A172 (cell line): ENCODE measurements around the gene LGALS7B. TPM values are rescaled to one million over a fixed set of nuclear protein-coding genes. Genes with fewer than 3 reads are reported as not detected.

Experiments
- total RNA-seq: library from RNA; depleted of rRNA; stranded (reverse); fragments of >200 nt; shearing (Covaris generic); gene quantifications from 2 replicates; pipeline ENCODE4 v1.2.3, GENCODE V29; 2014; rRNA removed

Gene LGALS7B
- total RNA-seq, 1 experiment from 2014 or later = not detected

Other genes starting within 250 kb of the LGALS7B start
- 0.72 and 1.4 TPM in 2 replicates for gene MAP4K1, start 171.2 kb upstream of the LGALS7B start, total RNA-seq
- 358 and 549 TPM in 2 replicates for gene EIF3K, start 170.0 kb upstream of the LGALS7B start, total RNA-seq
- 493 and 604 TPM in 2 replicates for gene ACTN4, start 141.6 kb upstream of the LGALS7B start, total RNA-seq
- gene CAPN12, start 44.7 kb upstream of the LGALS7B start, total RNA-seq = not detected in 2 replicates
- not detected in 2 replicates for gene LGALS7, start 15.7 kb upstream of the LGALS7B start, total RNA-seq
- gene LGALS4, start 23.7 kb downstream of the LGALS7B start, total RNA-seq = not detected in 2 replicates
- gene ECH1, start 42.6 kb downstream of the LGALS7B start, total RNA-seq = 37.1 and 39.7 TPM in 2 replicates
- 296 and 354 TPM in 2 replicates for gene HNRNPL, start 60.8 kb downstream of the LGALS7B start, total RNA-seq
- gene RINL, start 89.1 kb downstream of the LGALS7B start, total RNA-seq = 3.9 and 5.7 TPM in 2 replicates
- gene SIRT2, start 110.4 kb downstream of the LGALS7B start, total RNA-seq = 50.3 and 59.0 TPM in 2 replicates
- 16.3 and 17.1 TPM in 2 replicates for gene NFKBIB, start 110.8 kb downstream of the LGALS7B start, total RNA-seq
- gene CCER2, start 123.0 kb downstream of the LGALS7B start, total RNA-seq = not detected in 2 replicates
- gene SARS2, start 141.6 kb downstream of the LGALS7B start, total RNA-seq = 19.8 and 29.6 TPM in 2 replicates
- 98.9 and 108 TPM in 2 replicates for gene MRPS12, start 141.7 kb downstream of the LGALS7B start, total RNA-seq
- gene FBXO17, start 186.5 kb downstream of the LGALS7B start, total RNA-seq = 15.1 and 21.9 TPM in 2 replicates
- 0.07 and 0.10 TPM in 2 replicates for gene FBXO27, start 243.3 kb downstream of the LGALS7B start, total RNA-seq